ENCODE results near the gene PLXND1. TPM values are rescaled to one million over a fixed set of nuclear protein-coding genes. Genes with fewer than 3 reads are reported as not detected.
A peak's percentile ranks its signal among the peaks of the same experiment; 100 is the strongest.

PLXND1 gene
- total RNA-seq, 1 donor from 2014 or later, result 66.3 TPM

- peak; percentile 80 for DNase-seq (ENCODE audit: missing footprints)
- intact Hi-C loops (cut with DNase I), result no loop called here
- ATAC-seq, result peak; percentile 43
These were observed 28.3 kb downstream of the PLXND1 start for GRCh38 chr3:129577925-129578786.

- ATAC-seq (peak; percentile 65), DNase-seq (ENCODE audit: missing footprints) (peak; percentile 91)
- intact Hi-C loops (cut with DNase I), result no loop called here
These were observed 29.1 kb downstream of the PLXND1 start for GRCh38 chr3:129577366-129577765.

- peak; percentile 84 for DNase-seq (ENCODE audit: missing footprints)
These were observed 29.7 kb downstream of the PLXND1 start for GRCh38 chr3:129576514-129577352.

GRCh38 chr3:129575997-129576384 is 30.5 kb downstream of the PLXND1 start:
- intact Hi-C loops (cut with DNase I), result no loop called here
- no peak for ATAC-seq
- DNase-seq (ENCODE audit: missing footprints), result no peak

More at GRCh38 chr3:129576514-129577352, 29.7 kb downstream of the PLXND1 start:
- ATAC-seq, result peak; percentile 53
- intact Hi-C loops (cut with DNase I), result no loop called here

GRCh38 chr3:129575233-129575996 is 31.1 kb downstream of the PLXND1 start:
- DNase-seq (ENCODE audit: missing footprints) (no peak), ATAC-seq (no peak)
- intact Hi-C loops (cut with DNase I), result no loop called here

GRCh38 chr3:129574206-129574605 is 32.3 kb downstream of the PLXND1 start:
- intact Hi-C loops (cut with DNase I), result no loop called here
- no peak for ATAC-seq
- DNase-seq (ENCODE audit: missing footprints), result no peak

GRCh38 chr3:129573493-129573892 is 33.0 kb downstream of the PLXND1 start:
- intact Hi-C loops (cut with DNase I), result no loop called here
- ATAC-seq, result no peak

GRCh38 chr3:129572603-129573002 is 33.9 kb downstream of the PLXND1 start:
- intact Hi-C loops (cut with DNase I), result no loop called here
- no peak for ATAC-seq
- DNase-seq (ENCODE audit: missing footprints), result no peak

More at GRCh38 chr3:129573493-129573892, 33.0 kb downstream of the PLXND1 start:
- no peak for DNase-seq (ENCODE audit: missing footprints)

GRCh38 chr3:129571605-129572547 is 34.6 kb downstream of the PLXND1 start:
- no peak for ATAC-seq
- intact Hi-C loops (cut with DNase I), result no loop called here
- no peak for DNase-seq (ENCODE audit: missing footprints)

GRCh38 chr3:129569856-129570255 is 36.6 kb downstream of the PLXND1 start:
- no peak for ATAC-seq
- intact Hi-C loops (cut with DNase I), result no loop called here
- no peak for DNase-seq (ENCODE audit: missing footprints)

GRCh38 chr3:129567939-129568338 is 38.5 kb downstream of the PLXND1 start:
- intact Hi-C loops (cut with DNase I), result no loop called here
- no peak for ATAC-seq
- DNase-seq (ENCODE audit: missing footprints), result no peak

GRCh38 chr3:129567176-129567705 is 39.2 kb downstream of the PLXND1 start:
- ATAC-seq (peak; percentile 50), DNase-seq (ENCODE audit: missing footprints) (no peak)
- intact Hi-C loops (cut with DNase I), result no loop called here

GRCh38 chr3:129565902-129566301 is 40.6 kb downstream of the PLXND1 start:
- ATAC-seq, result no peak
- DNase-seq (ENCODE audit: missing footprints), result no peak
- intact Hi-C loops (cut with DNase I), result no loop called here

GRCh38 chr3:129564981-129565644 is 41.4 kb downstream of the PLXND1 start:
- ATAC-seq, result no peak
- intact Hi-C loops (cut with DNase I), result no loop called here
- no peak for DNase-seq (ENCODE audit: missing footprints)

- no peak for ATAC-seq
- no peak for DNase-seq (ENCODE audit: missing footprints)
These were observed 42.5 kb downstream of the PLXND1 start for GRCh38 chr3:129563850-129564535.

GRCh38 chr3:129563332-129563731 is 43.1 kb downstream of the PLXND1 start:
- DNase-seq (ENCODE audit: missing footprints) (no peak), ATAC-seq (no peak)
- intact Hi-C loops (cut with DNase I), result no loop called here

More at GRCh38 chr3:129563850-129564535, 42.5 kb downstream of the PLXND1 start:
- intact Hi-C loops (cut with DNase I), result no loop called here

GRCh38 chr3:129562803-129563202 is 43.7 kb downstream of the PLXND1 start:
- ATAC-seq (no peak), DNase-seq (ENCODE audit: missing footprints) (no peak)
- intact Hi-C loops (cut with DNase I), result no loop called here
